Stimulated activated CD8-positive, alpha-beta memory T cell treated with anti-CD3 and anti-CD28 coated beads, Interleukin-7, amount 100 ng/mL, for 1 hour (primary cell): ENCODE results near the gene FCAMR.

Source experiments
- DNase-seq, 2 donors: peaks; one replicate each; pipeline ENCODE4 v3.0.0-alpha.2; 2020; ENCODE audit warnings: low read depth in 2 of 2

FCAMR gene

GRCh38 chr1:206960676-206961386 is 9.4 kb downstream of the FCAMR start:
- no peak for DNase-seq

GRCh38 chr1:206958144-206958543 is 12.1 kb downstream of the FCAMR start:
- DNase-seq: no peak

GRCh38 chr1:206957639-206958038 is 12.6 kb downstream of the FCAMR start:
- DNase-seq: no peak

- no peak for DNase-seq
Measured at GRCh38 chr1:206955476-206956451, 14.5 kb downstream of the FCAMR start.

GRCh38 chr1:206954459-206955342 is 15.6 kb downstream of the FCAMR start:
- no peak for DNase-seq

- DNase-seq: no peak
Measured at GRCh38 chr1:206953626-206954025, 16.6 kb downstream of the FCAMR start.

GRCh38 chr1:206953126-206953525 is 17.1 kb downstream of the FCAMR start:
- no peak for DNase-seq

GRCh38 chr1:206952171-206952570 is 18.1 kb downstream of the FCAMR start:
- DNase-seq: no peak

- no peak for DNase-seq
Measured at GRCh38 chr1:206951318-206952100, 18.8 kb downstream of the FCAMR start.

GRCh38 chr1:206949641-206950040 is 20.6 kb downstream of the FCAMR start:
- DNase-seq: no peak

GRCh38 chr1:206949208-206949607 is 21.1 kb downstream of the FCAMR start:
- DNase-seq: no peak

- DNase-seq: no peak
Measured at GRCh38 chr1:206947255-206947654, 23.0 kb downstream of the FCAMR start.

GRCh38 chr1:206946261-206946660 is 24.0 kb downstream of the FCAMR start, which contains the start of gene PIGR:
Gene PIGR, minus strand, starts transcription at chr1:206946466. Its CDS starts 5,935 bp downstream, at chr1:206940531.
- no peak for DNase-seq

GRCh38 chr1:206945779-206946178 is 24.5 kb downstream of the FCAMR start:
- DNase-seq: no peak

GRCh38 chr1:206944703-206945102 is 25.6 kb downstream of the FCAMR start:
- no peak for DNase-seq

- no peak for DNase-seq
Measured at GRCh38 chr1:206941766-206942418, 28.4 kb downstream of the FCAMR start.

- no peak for DNase-seq
Measured at GRCh38 chr1:206940588-206940936, 29.7 kb downstream of the FCAMR start.

GRCh38 chr1:206939841-206940587 is 30.2 kb downstream of the FCAMR start:
- no peak for DNase-seq

GRCh38 chr1:206939131-206939530 is 31.1 kb downstream of the FCAMR start:
- DNase-seq: no peak

- DNase-seq: no peak
Measured at GRCh38 chr1:206937425-206937824, 32.8 kb downstream of the FCAMR start.
